ENCODE data around the gene POLN.

The POLN gene

DNA sequence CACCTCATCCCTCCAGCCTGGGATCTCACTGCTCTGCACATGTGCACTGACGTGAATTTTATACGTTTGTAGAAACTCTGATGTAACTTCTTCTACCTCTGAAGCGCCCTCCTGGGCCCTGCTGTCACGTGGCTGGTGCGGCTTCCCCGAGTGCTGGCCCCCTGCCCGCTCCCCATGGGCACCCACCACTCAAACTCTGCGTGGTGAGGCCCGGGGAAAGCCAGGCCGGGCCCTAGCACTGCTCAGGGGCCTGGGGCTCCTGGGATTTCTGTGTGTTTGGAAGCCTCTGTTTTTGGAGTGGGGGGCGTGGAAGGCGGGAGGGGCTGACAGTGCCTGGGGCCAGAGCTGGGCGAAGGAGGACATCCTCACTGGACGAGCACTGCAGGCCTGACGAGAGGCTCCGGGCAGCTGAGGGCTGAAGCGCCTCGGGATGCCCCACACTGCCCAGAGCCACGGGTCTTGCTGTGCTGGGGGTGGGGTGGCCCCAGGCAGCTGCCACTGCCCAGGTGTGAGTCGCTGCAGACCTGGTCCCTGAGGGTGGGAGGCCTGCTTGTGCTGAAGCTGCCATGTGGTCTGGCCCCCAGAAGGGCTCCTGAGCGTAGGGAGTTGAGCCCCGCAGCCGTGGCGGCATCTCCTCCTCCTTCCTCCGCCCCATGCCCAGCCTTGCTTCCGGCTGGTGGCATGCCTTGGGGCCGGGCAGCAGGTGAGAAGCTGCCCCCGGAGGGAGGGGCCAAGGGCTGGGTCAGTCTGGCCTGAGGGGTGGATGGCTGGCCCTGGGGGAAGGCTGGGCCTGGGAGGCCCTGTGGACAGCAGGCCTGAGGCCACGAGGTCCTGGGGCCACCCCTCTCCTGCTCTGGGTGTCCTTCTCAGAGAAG, 175.1 kb downstream of the POLN start:
- DNase-seq = no peak

DNA sequence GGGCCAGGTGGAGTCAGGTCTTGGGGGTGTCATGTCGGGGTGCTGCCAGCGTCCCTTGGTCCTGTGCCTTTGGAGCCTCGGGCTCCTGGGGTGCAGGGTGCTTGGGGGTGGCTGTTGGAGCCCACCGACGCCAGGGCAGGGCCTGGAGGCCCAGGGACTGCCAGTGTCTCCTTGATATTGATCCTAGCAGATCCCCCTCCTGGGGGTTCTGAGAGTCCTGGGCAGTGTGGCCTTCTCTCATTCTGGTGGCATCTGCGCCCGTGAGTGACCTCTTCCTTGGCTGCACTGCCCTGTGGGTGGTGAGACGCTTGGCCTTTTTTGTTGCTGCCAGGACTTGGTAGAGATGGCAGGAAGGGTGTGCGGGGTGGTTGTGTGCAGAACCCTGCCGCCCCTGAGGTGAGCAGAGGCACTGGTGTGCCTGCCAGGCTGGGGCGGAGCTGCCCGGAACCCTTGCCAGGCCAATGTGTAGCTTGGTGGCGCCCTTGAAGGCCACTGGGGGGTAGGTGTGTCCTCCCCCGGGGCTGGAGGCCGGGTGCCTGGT, 175.8 kb downstream of the POLN start:
- no peak for DNase-seq

DNA sequence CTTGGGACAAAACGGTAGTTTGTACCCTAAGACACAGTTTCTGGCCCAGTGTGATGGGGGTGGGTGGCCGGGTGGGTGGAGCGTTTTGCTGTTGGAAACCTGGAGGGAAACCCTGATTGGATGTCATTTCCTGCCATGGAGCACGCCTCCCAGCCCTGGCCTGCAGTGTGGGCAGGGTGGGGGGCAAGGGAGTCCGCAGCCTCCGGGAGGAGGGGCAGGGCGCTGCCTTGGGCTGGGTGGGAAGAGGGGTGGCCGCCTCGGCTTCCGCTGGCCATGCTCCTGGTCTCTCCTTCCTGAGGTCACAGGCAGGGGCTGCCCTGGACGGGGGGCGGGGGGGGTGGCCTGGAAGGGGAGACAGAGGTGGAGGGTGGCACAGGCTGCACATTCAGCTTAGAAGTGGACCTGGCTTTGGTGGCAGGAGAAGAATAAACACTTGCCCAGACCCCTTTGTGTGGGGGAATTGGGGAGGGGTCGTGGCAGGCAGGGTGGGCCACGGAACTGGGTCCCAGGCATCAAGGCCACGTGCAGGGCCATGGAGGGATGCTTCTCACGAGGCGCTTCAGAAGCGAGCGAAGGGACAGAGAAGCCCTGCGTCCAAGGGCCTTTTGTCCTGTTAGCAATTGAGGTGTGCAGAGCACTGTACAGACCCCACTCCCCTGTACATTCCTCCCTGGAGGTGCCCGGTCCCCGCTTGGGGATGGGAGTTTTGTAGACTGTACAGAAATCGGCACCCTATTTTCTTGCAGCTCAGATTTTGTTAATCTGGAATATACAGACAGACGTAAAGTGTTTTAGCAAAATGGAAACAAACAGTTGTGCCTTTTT, 176.6 kb downstream of the POLN start:
- DNase-seq = no peak

DNA sequence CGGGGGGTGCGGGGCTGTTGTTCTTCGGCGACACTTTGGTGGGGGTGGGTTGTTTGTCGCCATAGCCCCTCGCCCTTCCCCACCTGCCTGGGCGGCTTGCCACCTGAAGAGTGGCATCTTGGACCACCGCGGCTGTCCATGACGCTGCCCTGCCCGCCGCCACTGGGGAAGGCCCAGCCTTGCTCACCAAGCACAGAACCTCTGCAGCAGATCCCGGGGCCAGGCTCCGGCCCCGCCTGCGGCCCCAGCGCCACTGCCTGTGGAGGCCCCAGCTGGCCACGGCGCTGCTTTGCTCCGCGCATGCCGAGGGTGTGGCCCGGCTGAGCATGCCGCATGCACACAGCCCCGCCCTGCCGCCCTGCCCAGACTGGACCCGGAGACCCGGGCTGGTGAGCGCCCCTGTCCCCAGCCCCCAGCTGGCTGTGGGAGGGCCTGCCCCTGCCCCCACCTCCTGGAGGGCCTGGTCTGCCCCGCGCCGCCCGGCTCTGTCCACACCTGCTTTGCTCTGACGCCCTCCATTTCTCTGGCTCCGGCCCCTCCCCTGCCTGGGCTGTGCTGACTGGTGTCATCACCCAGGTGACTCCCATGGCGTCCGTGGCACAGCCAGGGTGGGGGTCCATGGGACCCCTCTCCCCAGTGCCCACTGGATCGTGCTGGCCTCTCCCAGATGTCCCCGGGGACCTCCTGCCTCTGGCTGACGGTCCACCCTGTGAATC, 177.5 kb downstream of the POLN start:
- no peak for DNase-seq

DNA sequence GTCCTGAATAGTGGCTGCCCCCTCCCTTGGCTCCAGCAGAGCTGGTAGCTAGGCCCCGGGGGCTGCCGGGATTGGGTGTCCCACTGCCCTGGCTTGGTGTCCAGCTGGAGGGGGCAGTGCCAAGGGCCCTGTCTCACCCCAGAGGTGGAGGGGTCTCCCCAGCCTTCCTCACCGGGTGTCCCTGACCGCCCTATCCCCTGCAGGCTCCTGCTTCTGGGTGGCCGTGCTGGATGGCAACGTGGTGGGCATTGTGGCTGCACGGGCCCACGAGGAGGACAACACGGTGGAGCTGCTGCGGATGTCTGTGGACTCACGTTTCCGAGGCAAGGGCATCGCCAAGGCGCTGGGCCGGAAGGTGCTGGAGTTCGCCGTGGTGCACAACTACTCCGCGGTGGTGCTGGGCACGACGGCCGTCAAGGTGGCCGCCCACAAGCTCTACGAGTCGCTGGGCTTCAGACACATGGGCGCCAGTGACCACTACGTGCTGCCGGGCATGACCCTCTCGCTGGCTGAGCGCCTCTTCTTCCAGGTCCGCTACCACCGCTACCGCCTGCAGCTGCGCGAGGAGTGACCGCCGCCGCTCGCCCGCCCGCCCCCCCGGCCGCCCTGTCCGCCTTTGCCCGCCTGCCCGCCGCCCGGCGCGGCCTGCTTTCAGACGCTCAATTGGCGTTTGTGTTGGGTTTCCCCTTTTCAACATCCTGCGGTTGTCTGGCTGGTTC, 178.2 kb downstream of the POLN start:
- no peak for DNase-seq

DNA sequence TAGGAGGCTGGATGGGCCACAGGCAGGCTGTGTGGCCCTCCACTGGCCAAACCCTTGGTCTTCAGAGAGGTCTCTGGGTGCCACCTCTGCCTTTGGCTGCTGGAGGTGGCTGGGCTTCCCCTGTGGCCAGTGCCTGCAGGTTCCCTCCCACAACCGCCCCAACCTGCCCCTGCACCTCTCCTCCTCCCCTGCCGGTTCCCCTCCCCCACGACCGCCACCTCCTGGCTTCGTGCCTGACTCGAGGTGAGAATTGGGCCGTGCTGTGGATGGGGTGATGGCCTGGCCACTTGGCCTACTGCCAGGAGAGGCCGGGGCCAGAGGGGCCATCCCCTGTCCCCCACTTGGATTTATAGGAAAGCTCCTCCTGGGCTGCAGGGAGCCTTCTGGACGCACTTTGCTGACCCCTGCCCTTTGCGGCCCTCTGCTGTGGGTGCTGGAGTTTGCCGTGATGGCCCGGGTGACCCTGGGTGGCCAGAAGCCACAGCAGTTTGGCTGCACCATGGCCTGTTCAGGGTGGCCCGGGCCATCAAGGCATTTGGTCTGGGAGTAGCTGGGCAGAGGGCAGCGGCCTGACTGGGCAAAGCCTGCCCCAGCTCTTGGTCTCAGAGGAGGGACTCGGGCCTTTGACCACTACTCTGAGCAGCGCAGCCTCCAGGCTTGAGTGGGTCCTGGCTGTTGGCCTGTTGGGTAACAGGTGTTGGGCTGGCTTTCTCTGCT, 179.0 kb downstream of the POLN start:
- no peak for DNase-seq

DNA sequence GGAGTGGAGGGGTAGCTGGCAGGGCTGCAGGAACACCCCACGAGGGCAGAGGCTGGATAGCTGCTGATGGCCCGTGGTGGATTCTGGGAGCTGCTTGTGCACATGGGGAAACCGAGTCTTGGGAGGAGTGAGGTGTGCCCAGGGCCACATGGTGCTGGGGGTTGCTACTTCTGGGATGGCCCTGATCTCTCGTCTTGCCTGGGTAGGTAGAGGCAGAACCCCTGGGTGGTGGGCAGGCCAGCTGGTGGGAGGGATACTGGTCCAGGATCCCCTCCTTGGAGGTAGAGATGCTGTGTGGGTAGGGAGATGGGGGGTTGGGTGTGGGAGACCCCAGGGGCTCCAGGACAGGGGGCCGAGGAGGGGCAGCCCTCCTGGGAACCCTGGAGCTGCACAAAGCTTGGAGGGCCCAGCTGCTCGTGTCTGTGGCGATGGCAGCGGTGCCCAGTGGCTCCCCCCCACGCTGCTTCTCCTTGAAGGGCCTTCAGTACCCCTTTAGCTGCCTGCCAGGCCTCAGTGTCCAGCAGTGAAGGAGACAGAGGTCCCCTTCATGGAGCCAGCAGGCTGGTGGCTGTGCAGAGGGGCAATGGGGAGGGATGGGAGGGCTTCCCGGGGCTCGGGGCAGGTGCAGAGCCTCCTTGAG, 179.6 kb downstream of the POLN start:
- DNase-seq = no peak

DNA sequence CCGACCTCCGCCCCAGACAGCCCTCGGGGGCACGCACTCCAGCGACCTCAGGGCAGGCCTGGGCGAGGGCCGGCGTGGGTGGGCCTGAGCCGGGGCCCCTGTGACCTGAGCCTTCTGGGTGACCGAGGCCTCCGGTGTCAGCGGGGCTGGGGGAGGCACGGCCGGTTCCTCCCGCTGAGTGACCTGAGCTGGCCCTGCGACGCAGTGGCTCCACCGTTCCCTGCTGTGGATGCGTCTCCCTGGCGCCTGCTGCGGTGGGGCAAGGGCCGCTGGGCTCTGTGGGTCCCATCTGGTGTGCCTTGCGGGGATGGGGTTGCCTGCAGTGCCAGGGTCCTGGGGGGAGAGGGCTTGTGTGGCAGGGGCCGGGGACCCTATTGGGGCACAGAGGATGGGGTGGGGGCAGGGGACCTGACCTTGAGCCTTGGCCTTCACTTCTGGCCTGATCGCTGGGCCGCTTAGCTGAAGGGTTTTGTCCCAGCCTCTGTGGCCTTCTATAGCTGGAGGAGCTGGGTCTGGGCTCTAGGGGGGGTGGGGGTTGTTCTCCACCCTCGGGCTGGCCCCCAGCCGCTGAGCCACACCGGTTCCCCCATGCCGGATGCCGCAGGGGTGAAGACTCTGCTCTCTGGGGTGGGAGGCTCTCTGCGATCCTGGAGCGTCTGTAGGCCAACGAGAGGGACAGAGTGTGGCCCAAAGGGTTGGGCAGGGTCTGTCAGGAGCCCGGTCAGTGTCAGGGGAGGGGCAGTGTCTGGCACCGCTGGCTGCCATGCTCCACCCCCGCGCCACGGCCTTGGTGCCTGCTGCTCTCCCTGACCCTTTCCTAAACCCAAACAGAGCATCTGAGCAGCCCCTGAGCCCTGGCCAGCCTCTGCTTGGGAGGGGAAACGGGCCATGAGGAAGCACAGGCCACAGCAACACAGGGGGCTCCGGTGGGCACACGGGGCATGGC, 180.5 kb downstream of the POLN start:
- DNase-seq = no peak

DNA sequence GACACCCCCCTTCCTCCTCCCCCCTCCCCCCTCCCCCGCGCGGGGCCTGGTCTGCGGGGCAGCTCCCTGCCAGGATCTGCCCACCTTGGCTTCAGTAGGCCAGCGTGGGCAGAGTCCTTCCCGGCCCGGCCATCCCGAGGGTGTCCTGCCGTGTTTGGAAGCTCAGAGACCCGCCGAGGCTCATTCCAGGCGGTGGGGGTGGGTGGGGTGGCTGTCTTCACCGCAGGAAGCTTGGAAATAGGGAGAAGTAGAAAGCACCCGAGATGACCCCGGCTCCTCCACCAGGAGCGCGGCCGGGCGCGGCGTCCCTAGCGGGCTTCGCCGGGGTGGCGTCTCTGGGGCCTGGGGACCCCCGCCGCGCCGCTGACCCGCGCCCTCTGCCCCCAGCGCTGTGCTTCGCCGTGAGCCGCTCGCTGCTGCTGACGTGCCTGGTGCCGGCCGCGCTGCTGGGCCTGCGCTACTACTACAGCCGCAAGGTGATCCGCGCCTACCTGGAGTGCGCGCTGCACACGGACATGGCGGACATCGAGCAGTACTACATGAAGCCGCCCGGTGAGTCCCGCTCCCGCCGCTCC, 181.2 kb downstream of the POLN start:
- no peak for DNase-seq

DNA sequence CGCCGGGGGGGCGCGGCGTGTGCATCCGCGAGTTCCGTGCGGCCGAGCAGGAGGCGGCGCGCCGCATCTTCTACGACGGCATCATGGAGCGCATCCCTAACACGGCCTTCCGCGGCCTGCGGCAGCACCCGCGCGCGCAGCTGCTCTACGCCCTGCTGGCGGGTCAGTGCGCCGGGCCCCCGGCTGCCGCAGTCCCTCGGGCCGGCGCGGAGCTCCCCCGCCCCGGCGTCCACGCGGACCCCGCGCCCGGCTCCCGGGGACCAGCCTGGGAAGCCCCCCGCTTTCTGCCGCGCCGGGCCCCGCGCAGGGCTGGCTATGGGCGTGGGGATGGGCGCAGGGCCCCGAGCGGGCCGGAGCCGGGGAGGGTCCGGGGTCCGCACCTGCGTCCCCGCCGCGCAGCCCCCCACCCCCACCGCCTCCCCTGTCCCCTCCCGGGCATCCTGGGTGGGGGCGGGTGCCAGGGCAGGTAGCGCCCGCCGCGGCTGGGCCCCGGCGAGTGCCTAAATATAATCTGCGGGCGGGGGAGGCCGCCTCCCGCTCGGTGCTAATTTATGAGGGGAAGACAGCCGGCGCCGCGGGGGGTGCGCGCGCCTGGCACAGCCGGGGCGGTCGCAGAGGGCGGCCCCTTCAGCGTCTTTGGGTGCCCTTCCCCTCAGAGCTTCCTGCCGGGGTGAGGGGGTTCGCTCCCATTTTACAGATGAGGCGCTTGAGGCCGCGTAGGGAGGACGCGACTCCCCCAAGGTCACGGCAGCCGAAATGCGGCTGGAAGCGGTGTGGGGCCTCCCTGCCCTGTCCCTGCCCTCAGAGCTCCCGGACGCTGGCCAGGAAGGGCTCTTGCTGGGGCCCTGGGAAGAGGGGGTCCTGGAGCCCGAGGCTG, 182.0 kb downstream of the POLN start:
- DNase-seq = no peak

DNA sequence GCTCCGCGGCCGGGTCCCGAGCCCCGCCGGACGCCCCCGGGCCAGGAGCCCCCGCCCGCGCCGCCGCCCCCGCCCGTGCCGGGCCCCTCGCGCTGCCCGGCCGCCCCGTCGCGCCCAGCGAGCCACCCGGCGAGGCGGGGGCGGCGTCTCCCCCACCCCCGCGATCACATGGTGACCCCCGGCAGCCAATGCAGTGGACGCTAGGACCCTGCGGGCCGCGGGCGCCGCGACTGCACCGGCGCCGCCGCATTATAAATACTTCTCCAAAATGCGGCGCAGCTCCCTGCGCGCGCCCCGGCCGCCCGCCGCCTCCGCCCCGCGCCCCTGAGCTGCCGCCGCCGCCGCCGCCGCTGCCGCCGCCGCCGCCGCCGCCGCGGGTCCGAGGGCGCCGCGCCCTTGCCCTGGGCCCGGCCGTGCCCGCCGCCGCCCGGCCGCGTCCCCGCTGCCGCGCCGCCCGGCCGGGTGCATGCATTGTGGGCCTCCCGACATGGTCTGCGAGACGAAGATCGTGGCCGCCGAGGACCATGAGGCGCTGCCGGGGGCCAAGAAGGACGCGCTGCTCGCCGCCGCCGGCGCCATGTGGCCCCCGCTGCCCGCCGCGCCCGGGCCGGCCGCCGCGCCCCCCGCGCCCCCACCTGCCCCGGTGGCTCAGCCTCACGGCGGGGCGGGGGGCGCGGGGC, 182.7 kb downstream of the POLN start, which contains the start of gene NAT8L:
NAT8L (plus strand) TSS at position 282 of the 680 bp plus-strand sequence; CDS start at position 467, 185 bp downstream.
- DNase-seq = no peak

DNA sequence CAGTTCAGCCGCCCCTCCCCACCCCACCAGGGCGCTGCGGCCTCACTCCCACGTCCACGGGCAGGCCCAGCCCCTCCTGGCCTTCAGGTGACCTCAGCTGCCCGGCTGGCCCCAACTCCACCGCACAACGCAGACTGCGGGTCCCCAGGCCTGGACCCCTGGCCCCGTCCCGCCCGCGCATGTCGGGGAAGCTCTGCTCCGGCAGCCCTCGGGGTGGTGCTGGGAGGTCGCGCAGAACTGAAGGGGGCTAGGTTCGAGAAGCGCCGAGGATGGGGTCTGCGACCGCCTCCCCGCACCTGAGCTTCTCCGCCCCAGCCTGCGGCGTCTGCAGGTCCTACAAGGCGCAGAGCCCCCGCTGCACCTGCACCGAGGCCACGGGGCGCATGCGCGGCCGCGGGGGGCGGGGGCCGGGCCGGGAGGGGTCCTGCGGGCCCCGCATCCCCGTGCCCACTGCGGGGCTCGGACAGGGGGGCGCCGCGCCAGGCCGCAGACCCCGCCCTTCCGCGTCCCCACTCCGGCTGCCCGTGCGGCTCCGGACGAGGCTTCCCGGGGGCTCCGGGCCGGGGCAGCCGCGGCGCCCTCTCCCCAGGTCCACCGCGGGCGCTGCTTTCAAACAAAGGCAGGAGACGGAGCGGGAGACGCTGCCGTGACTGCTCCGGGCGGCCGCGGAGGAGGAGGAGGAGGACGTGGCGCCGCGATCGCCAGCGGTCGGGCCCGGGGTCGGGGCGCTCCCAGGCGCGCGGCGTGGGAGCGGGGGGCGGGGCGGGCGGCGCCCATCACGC, 183.5 kb downstream of the POLN start:
- DNase-seq = no peak

DNA sequence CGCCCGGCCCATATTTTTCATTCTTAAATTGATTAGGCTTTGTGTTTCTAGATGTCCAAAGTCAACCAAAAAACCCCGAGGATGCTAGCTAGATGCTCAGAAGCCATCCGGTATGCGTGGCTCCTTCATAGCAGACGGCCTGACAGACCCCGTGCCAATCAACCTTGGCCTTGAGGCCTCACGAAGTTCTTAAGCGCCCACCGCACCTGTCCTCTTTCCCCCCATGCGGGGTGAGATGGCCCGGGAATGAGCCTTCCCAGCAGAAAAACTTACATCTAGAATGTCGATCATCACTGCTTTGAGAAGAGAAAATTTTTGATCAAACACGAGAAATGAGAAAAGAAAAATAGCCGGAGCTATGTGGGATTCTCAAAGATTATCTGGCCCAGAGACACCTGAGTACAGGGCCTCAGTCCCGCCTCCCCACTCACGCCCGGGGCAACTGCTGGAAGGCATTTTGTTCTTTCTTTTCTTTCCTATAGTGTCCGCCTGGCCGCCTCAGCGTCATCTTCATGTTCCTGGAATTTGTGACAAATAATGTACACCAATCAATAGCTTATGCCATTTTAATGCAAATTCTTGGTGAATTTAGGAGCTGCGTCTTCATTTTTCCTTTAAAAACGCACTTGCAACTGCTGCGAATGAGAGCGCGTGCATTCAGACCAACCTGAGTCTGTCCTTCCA, 184.4 kb downstream of the POLN start:
- DNase-seq = no peak

DNA sequence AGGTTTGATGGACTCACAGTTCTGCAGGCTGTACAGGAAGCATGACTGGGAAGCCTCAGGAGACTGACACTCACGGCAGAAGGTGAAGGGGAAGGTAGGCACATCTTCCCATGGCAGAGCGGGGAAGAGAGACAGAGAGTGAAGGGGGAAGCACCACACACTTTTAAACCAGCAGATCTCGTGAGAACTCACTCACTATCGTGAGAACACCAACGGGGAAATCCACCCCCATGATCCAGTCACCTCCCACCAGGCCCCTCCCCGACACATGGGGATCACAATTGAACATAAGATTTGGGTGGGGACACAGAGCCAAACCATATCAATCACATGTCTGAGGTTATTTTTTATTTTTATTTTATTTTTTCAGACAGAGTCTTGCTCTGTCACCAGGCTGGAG, 187.7 kb downstream of the POLN start:
- no peak for DNase-seq

DNA sequence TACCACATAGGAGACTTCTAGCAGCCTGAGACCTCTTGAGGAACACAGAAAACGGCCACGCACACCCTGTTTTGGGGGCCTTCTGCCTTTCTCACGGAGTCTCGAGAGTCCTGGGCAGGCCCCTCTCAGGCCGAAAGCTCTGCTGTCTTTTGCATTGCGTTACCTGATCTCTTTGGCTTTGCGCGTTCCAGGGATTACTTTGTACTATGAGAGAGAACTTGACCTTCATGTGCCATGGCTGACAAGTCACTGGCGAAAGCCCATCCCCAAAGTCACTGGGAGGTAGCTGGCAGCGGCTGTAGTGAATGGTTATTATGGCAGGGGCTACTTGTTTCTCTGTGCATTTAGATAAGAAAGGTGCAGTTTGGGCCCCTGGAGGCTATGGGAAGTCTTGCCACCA, 190.8 kb downstream of the POLN start:
- DNase-seq = no peak

DNA sequence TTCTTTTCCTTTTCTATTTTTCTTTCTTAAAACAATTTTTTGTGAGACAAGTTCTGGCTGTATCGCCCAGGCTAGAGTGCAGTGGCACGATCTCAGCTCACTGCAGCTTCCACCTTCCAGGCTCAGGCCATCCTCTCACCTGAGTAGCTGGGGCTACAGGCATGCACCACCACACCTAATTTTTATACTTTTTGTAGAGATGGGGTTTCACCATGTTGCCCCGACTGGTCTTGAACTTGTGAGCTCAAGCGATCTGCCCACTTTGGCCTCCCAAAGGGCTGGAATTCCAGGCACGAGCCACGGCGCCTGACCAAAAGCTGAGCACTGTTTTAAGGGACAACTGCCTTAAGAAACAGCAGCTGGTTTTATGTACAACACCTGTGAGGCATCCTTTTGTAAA, 192.1 kb downstream of the POLN start:
- DNase-seq = no peak

Data from fibroblast of skin of right biceps (primary cell).